PFSK-1 (cell line): ENCODE data around the gene RASGRF2.

ENCODE experiments used
- POLR2AphosphoS5 ChIP-seq: IDR thresholded peaks from 2 replicates; pipeline ENCODE4 v1.6.1; 2012; ENCODE audit warnings: low read depth, mild to moderate bottlenecking, control low read depth, low read length, moderate library complexity
- SIN3A ChIP-seq: IDR thresholded peaks from 2 replicates; pipeline ENCODE4 v1.6.1; 2012; ENCODE audit warnings: mild to moderate bottlenecking, low read length, moderate library complexity, borderline replicate concordance; ENCODE audit not compliant: insufficient read depth
- TF ChIP-seq, protein P1 (sequence below), 2 experiments: IDR thresholded peaks; 2 replicates each; pipeline versions ENCODE4 v1.6.1 to v1.8.0; 2011 to 2012; ENCODE audit warnings: low read depth in 2 of 2, low read length in 2 of 2, control low read depth in 1 of 2, inconsistent platforms in 1 of 2, mild to moderate bottlenecking in 1 of 2, moderate library complexity in 1 of 2; ENCODE audit not compliant: insufficient read depth in 1 of 2

DNA sequence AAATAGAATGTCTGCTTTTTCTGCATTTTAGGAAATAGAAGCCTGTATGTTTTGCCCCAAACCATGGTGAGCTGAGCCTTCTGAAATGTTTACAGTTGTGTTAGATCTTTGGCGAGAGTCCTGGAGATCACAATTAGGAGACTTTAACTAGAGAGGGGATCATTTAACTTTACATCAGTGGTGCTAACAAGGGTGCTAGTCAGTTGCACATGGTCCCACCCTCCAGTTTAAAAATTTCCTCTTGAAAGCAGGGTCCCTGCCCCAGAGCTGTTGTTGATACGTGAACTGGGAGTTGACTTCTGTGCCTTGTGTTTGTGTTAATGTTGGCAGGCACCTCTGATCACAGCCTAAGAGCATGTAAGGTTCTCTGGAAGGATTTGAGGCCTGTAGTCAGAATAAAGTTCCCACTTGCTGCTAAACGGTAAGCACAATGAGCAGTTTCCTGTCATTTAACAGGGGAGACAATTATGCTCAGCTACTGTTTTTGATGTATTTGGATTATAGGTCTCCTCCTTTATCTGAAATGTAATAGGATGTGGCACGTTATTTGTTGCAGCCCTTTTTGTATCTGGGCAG is 43.7 kb downstream of the RASGRF2 start:
- TF ChIP-seq POLR2AphosphoS5 (no peak), SIN3A (no peak)
- TF ChIP-seq, protein P1, sequence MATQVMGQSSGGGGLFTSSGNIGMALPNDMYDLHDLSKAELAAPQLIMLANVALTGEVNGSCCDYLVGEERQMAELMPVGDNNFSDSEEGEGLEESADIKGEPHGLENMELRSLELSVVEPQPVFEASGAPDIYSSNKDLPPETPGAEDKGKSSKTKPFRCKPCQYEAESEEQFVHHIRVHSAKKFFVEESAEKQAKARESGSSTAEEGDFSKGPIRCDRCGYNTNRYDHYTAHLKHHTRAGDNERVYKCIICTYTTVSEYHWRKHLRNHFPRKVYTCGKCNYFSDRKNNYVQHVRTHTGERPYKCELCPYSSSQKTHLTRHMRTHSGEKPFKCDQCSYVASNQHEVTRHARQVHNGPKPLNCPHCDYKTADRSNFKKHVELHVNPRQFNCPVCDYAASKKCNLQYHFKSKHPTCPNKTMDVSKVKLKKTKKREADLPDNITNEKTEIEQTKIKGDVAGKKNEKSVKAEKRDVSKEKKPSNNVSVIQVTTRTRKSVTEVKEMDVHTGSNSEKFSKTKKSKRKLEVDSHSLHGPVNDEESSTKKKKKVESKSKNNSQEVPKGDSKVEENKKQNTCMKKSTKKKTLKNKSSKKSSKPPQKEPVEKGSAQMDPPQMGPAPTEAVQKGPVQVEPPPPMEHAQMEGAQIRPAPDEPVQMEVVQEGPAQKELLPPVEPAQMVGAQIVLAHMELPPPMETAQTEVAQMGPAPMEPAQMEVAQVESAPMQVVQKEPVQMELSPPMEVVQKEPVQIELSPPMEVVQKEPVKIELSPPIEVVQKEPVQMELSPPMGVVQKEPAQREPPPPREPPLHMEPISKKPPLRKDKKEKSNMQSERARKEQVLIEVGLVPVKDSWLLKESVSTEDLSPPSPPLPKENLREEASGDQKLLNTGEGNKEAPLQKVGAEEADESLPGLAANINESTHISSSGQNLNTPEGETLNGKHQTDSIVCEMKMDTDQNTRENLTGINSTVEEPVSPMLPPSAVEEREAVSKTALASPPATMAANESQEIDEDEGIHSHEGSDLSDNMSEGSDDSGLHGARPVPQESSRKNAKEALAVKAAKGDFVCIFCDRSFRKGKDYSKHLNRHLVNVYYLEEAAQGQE (IDR thresholded peaks at IDR 0.05; ENCODE audit: insufficient read depth in 1 of 2, low read depth in 2 of 2, low read length in 2 of 2): no peak
